NCI-H510A (cell line): ENCODE data around the gene GPX6.
"Not testable (repeated sequence)": the region's sequence is repeated elsewhere in the genome, so short reads cannot be mapped to it uniquely, and the experiment has no call there.

Experiments used
- DNase-seq: peaks from one replicate; lab custom pipeline; 2025; lab: John Stamatoyannopoulos, UW

The GPX6 gene

GRCh38 chr6:28485482-28485881 lies 30.1 kb downstream of the GPX6 start:
- DNase-seq, result no peak

GRCh38 chr6:28480253-28480932 lies 35.2 kb downstream of the GPX6 start:
- DNase-seq, result no peak

- no peak for DNase-seq
Measured at GRCh38 chr6:28478518-28478917, 37.1 kb downstream of the GPX6 start.

GRCh38 chr6:28474441-28475219 lies 41.0 kb downstream of the GPX6 start:
- DNase-seq, result no peak

- not testable (repeated sequence) for DNase-seq
Measured at GRCh38 chr6:28469153-28469745, 46.3 kb downstream of the GPX6 start.

- no peak for DNase-seq
Measured at GRCh38 chr6:28468056-28468455, 47.5 kb downstream of the GPX6 start.

GRCh38 chr6:28462401-28462800 lies 53.2 kb downstream of the GPX6 start:
- DNase-seq, result no peak

- no peak for DNase-seq
Measured at GRCh38 chr6:28458568-28458967, 57.0 kb downstream of the GPX6 start.
